Stimulated activated CD4-positive, alpha-beta T cell treated with anti-CD3 and anti-CD28 coated beads, Interleukin-2, amount 100 ng/mL, for 24 hours (primary cell): ENCODE data around the gene SLC17A5.
A peak's percentile ranks its signal among the peaks of the same experiment; 100 is the strongest.
"Not testable (repeated sequence)": the region's sequence is repeated elsewhere in the genome, so short reads cannot be mapped to it uniquely, and the experiment has no call there.

Experiments
- DNase-seq, 2 donors: peaks; one replicate each; pipeline ENCODE4 v3.0.0-alpha.2; 2020

The SLC17A5 gene

DNA sequence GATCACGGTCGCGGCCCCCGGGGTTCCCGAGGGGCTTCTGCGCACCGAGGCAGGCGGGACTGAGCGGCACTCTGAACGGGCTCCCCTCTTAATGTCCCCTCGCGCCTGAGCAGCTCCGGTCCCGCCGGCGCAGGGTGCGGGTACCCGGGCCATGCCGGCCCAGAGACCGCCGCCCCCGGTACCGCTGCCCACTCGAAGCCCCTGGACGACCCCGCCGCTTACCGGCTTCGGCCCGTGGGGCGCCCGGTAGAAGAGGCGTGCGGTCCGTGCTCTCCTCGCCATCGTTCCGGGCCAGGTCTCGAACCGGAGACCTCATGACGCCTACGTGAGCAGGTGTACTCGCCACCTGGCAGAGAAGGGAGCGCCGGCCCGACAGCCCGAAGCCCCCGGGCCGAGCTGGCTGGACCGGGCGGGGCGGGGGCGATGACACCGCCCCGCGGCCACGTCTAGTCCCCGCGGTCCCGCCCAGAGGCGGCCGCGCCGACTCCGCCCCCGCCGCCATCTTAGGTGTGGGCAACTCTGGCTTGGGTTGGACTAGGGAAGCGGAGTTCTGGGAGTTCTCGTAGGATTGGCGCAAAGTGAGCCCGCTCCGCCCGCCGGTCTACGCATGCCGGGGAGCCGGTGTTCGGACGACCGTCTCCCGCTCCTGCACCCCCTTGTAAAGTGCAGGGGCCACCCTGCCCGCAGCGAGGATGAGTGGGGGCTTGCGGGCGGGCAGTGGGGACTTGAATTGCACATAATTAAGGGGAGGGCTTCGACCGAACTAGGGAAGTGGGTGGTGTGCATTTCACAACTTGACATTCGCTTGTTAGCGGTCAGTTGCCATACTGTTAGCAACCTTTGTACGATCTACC is at the start of gene SLC17A5:
TSS of gene SLC17A5 (minus strand) at position 422 of the 854 bp plus-strand sequence. CDS start at position 316, 106 bp downstream.
- peak; percentile 92 to 94 for DNase-seq

DNA sequence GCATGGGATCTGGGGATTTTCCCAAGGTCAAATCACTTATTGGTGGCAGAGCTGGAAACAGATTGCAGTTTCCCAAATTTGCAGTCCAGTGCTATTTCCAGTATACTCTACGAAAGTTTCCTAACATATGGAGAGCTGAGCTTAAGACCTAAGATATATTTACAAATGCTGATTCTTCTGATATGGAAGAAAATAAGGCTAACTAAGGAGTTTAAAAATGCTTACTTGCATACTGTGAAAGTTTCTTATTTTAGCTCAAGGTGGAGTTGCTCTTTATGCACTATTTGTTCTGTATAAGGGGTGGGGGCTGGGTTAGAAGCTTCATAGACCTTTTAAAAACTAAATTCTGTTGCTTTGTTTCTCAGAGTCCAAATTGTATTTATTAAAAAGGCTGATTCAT is 49.7 kb upstream of the SLC17A5 start:
- no peak for DNase-seq

DNA sequence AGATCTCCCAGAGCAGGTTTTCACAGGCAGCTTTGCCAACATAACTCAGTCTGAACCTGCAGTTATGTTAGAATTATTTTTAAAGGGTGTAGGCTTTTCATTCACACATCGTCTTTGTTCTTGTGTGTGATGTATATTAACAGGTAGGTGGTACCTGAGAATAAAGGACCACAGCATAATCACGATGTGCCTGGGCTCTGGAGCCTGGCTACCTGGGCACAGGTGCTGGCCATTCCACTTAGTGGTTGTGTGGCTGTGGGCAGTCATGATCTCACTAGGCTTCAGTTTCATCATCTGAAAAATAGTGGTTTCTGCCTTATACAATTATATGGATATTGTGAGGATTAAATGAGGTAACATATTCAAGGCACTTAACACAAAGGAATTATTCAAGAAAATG is 48.7 kb upstream of the SLC17A5 start:
- DNase-seq, result no peak

DNA sequence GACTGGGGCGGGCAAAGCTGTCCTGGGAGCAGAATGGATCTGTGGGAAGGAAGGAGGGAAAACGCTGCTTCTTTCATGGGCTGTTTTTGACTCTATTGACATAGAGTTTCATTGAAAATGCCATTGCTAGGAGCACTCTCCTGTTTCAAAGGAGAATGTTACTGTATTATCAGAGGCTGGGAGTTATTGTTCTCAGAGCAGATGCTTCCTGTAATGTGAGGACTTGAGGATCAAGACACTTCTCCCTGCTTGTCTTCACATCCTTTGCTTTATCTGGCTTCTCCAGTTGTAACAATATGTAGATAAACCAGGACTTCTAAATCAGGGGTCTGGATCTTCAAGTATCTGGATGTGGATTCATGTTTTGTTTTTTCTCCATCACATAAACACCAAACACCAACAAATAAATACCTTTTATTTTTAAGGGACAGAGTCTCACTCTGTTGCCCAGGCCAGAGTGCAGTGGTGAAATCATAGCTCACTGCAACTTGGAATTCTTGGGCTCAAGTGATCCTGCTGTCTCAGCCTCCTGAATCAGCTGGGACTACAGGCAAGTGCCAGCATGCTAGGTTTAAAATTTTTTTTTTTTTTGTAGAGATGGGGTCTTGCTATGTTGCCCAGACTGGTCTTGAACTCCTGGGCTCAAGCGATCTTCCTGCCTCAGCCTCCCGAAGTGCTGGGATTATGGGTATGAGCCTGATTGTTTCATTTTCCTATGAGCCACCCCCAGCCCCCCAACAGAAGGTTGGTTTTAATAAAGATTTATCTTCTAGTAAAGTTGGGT is 46.1 kb upstream of the SLC17A5 start:
- no peak for DNase-seq

DNA sequence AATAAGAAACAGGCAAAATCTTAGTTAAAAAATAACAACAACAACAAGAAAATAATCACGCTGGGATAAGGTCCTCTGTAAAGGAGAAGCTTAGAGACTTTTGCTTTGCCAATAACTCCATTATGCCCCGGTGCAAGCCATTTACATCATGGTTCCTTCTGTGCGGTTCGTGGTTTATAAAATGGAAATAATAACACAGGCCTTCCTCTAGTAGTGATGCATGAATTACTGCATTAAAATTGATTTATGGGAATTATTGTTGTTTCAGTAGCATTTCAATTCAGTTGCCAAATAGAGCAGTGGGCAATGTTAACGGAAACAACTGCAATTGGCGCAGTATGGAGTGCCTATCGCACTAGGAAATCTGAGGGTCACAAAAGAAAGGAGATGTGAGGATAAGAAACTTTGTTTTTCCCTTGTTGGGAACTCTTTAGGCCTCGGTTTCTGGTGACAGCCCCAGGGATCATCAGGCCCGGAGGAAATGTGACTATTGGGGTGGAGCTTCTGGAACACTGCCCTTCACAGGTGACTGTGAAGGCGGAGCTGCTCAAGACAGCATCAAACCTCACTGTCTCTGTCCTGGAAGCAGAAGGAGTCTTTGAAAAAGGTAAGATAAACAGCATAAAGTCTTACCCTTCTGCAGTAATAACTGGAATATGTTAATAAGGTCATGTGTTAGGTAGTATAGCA is 43.3 kb upstream of the SLC17A5 start:
- peak in 1 of 2 donors; percentile 25 for DNase-seq

- peak; percentile 77 to 78 for DNase-seq
These were observed 42.0 kb upstream of the SLC17A5 start, which contains the start of gene CD109 for GRCh38 chr6:73695619-73696421. TSS of gene CD109 (plus strand) at chr6:73696203. CDS start at chr6:73696216, 13 bp downstream.

DNA sequence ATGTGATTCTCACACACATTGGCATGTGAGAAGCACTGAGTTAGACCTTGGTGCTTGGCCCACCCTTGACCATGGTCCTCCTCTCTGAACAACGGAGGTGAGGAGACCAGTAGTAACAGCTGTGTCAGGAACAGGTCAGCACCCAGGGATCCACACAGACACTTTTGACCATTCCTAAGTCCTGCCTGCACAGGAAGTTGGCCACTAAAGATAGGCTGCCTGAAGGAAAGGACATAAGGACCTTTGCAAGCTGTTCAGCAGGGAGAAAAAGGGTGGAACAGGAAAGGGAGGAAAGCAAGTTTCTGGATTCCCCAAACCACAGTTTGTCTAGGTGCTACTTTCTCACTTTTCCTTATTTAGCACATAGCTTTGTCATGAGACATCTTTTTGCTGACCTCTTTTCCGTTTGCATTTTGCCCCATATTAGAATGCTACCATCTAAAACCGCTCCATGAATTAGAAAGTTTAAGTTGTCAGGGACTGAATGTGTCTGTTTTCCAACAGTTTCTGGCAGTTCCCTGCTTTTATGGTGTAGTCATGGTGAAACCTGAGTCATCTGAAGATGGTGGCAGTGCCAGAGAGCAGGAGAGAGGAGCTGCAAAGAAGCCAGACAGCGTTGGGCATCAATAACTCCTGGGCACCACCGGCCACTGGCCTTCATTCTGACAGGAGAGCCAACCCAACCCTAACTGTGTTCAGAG is 41.1 kb upstream of the SLC17A5 start:
- peak in 1 of 2 donors; percentile 19 for DNase-seq

GRCh38 chr6:73691512-73691911 is 37.7 kb upstream of the SLC17A5 start:
- no peak for DNase-seq

DNA sequence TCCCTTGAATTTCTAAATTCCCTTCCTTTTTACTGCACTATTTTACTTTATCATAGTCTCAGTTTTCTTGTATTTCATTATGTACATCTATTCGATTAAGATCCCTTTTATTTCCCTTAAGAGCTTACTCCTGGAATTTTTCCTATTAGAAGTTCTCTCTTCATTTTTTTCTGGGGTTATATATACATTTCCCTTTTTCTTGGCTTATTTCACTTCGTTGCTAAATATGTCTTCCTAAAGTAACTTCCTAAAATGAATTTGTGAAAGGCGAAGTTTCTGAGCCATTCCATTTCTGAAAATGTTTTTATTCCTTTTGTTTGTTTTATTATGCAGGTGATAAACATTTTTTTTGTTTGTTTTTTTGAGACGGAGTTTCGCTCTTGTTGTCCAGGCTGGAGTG is 36.3 kb upstream of the SLC17A5 start:
- DNase-seq, result no peak

DNA sequence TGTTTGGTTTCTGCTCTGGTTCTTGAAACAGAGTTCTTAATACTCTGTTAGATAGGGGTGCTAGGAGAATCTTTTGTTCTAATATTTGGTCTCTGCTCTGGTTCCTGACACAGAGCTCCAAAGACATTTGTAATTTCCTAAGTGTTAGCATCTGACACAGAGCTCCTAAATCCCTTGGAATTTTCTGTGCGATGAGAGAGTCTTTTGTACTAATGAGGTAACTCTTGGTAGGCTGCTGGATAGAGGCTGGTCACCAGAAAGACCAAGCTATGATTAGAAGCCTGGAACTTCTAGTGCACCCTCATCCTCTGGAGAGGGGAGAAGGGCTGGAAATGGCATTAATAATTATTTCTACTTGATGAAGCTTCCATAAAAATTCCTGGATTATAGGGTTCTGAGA is 34.6 kb upstream of the SLC17A5 start:
- DNase-seq, result no peak

GRCh38 chr6:73683574-73683973 is 29.8 kb upstream of the SLC17A5 start:
- not testable (repeated sequence) for DNase-seq

DNA sequence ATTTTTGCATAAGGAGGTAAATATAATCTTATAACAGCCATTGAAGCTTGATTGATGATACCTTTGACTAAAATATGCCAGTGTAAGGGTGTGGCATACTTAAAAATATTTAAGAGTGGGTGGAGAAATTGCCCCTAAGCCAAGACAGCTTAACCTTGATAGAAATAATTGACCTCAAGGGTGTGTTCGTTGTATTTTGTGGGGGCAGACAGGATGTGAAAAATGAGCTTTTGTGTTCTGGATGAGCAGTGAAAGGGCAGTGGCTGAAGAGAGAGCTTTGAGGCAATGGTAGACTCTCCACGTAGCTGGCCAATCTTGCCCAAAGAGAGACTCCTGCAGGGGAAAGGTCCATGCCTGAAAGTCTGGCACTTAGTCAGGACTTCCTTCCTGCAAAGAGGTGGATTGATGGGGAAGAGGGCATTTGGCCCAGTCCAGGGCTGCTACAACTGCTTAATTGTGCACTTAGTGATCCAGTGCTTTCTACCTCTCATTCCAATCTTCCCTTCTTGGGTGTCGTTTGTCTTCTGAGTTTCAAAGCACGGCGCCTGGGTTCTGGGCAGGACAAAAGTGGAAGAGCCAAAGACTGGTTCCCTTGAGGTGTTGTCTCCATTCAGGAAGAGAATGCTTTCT is 26.6 kb upstream of the SLC17A5 start:
- no peak for DNase-seq

- not testable (repeated sequence) for DNase-seq
These were observed 26.1 kb upstream of the SLC17A5 start for GRCh38 chr6:73679846-73680245.

DNA sequence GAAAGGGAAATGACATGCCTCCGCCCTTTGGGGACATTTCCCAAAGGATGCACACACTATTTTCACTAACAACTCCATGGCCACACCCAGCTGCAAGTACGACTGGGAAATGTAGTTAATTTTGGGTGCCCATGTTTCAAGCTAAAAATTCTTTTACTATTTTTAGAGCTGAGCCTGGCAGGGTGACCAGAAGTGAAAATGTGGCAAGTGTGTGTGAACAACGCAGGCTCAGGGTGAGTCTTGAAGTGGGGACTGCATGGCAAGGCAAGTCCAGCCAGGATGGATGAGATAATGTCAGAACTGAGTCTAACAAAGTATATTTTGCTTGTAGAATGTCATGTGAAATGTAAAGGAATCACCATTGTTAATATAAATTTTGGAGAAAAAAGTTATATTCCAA is 25.2 kb upstream of the SLC17A5 start:
- no peak for DNase-seq

DNA sequence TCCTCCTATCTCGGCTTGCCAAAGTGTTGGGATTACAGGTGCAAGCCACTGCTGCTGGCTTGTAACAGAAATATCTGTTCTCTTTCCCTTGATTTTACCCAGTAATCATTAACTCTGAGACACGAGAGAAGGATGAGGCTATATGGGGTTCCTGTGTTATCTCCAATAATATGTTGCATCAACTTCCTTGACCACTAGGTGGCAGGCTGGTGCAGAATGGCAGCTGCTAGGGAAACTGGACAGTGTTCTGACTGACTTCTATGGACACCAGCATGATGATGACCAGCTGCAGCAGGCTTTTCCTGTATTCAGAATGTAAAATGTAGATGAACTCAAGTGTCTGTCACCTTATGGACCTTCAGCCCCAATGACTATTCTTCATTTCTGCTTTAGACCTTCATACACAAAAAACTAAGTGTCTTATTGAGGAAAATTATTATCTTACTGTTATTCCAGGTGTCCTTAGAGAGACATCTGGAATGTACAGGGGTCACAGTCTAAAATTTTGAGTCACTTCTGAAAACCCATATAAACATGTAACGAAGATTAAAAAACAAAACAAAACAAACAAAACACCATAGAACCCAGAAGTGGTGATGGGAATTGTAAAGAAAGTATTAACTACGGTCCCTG is 21.8 kb upstream of the SLC17A5 start:
- peak; percentile 77 to 83 for DNase-seq

DNA sequence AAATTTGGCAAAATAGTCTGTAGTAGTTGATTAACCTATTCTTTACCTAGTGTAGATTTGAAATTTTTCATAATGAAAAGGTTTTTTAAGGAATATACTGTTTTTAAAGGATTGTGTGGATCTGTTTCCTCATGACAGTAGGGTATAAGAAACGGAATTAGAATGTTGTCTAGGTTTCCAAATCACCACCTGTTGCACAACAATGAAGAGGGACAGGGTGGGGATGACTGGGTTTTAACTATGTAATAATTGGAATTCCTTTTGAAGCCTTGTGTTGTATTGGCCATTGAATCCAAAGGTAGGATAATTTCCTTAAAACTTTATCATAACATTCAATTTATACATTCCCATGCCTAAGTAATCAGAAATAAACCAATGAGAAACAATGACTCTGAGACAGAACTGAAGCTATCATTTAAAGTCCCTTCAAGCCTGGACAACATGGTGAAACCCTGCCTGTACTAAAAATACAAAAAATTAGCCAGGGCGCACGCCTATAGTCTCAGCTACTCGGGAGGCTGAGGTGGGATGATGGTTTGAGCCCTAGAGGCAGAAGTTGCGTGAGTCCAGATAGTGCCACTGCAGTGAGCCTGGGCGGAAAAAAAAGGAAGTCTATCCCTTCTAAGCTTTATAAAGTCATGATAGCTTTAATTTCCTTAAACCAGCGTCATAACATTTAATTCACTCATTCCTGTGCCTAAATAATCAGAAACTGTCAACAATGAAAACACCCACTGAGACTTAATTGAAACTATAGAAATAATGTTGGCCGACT is 18.3 kb upstream of the SLC17A5 start:
- no peak for DNase-seq

GRCh38 chr6:73669005-73669404 is 15.2 kb upstream of the SLC17A5 start:
- DNase-seq, result no peak

GRCh38 chr6:73667798-73668197 is 14.0 kb upstream of the SLC17A5 start:
- no peak for DNase-seq

- no peak for DNase-seq
These were observed 12.6 kb upstream of the SLC17A5 start for GRCh38 chr6:73666393-73666792.
